ENCODE results near the gene STX8.

GRCh38 chr17:9484789-9485188 lies 90.8 kb downstream of the STX8 start:
- TF ChIP-seq EZH2 (IDR thresholded peaks at IDR 0.05; ENCODE audit: insufficient read depth, low read length) (no peak), CTCF (IDR thresholded peaks at IDR 0.05; ENCODE audit: insufficient read depth, low read depth, low read length) (no peak)

Data from astrocyte (in vitro differentiated cells and primary cell).